Stimulated activated CD8-positive, alpha-beta memory T cell treated with anti-CD3 and anti-CD28 coated beads, Interleukin-15, amount 100 ng/mL, for 48 hours (primary cell): ENCODE data around the gene CXCL11.
"Not testable (repeated sequence)": the region's sequence is repeated elsewhere in the genome, so short reads cannot be mapped to it uniquely, and the experiment has no call there.

ENCODE experiments used
- DNase-seq, 2 donors: peaks; one replicate each; pipeline ENCODE4 v3.0.0-alpha.2; 2020; ENCODE audit warnings: low read depth in 2 of 2

Gene CXCL11

GRCh38 chr4:76042241-76042998, 6.5 kb upstream of the CXCL11 start:
- not testable (repeated sequence) for DNase-seq

- no peak for DNase-seq
Observed at GRCh38 chr4:76036855-76037254, 985 bp upstream of the CXCL11 start.

- no peak for DNase-seq
Observed at GRCh38 chr4:76035141-76035540, 729 bp downstream of the CXCL11 start.

- DNase-seq, result no peak
Observed at GRCh38 chr4:76029300-76029699, 6.6 kb downstream of the CXCL11 start.

GRCh38 chr4:76028350-76028765, 7.5 kb downstream of the CXCL11 start:
- DNase-seq, result no peak

GRCh38 chr4:76024065-76024464, 11.8 kb downstream of the CXCL11 start:
- no peak for DNase-seq

GRCh38 chr4:76023389-76023788, 12.5 kb downstream of the CXCL11 start, which contains the start of gene CXCL10:
TSS of gene CXCL10 (minus strand) at chr4:76023497. CDS start at chr4:76023431, 66 bp downstream.
- no peak for DNase-seq

- no peak for DNase-seq
Observed at GRCh38 chr4:76022677-76023076, 13.2 kb downstream of the CXCL11 start.

GRCh38 chr4:76022031-76022430, 13.8 kb downstream of the CXCL11 start:
- DNase-seq, result no peak

GRCh38 chr4:76017056-76017686, 18.7 kb downstream of the CXCL11 start:
- no peak for DNase-seq

GRCh38 chr4:76016393-76016792, 19.5 kb downstream of the CXCL11 start:
- DNase-seq, result peak in 1 of 2 donors; percentile 31

GRCh38 chr4:76013540-76013939, 22.3 kb downstream of the CXCL11 start:
- DNase-seq, result no peak

GRCh38 chr4:76012388-76012801, 23.5 kb downstream of the CXCL11 start:
- DNase-seq, result no peak

- DNase-seq, result no peak
Observed at GRCh38 chr4:76011700-76012387, 24.0 kb downstream of the CXCL11 start.

GRCh38 chr4:76011018-76011670, 24.7 kb downstream of the CXCL11 start:
- no peak for DNase-seq

- DNase-seq, result no peak
Observed at GRCh38 chr4:76010576-76010975, 25.3 kb downstream of the CXCL11 start.

- no peak for DNase-seq
Observed at GRCh38 chr4:76009311-76009710, 26.6 kb downstream of the CXCL11 start.

GRCh38 chr4:76007089-76007862, 28.6 kb downstream of the CXCL11 start, which contains the start of gene CXCL9:
TSS of gene CXCL9 (minus strand) at chr4:76007509. CDS start at chr4:76007449, 60 bp downstream.
- no peak for DNase-seq

GRCh38 chr4:76003620-76004019, 32.2 kb downstream of the CXCL11 start:
- no peak for DNase-seq

- no peak for DNase-seq
Observed at GRCh38 chr4:76003035-76003434, 32.8 kb downstream of the CXCL11 start.

GRCh38 chr4:76002176-76002575, 33.7 kb downstream of the CXCL11 start:
- DNase-seq, result no peak
